ENCODE measurements around the gene CAMK1D. TPM values are rescaled to one million over a fixed set of nuclear protein-coding genes. Genes with fewer than 3 reads are reported as not detected.

CAMK1D gene
- total and polyA plus RNA-seq, 2 of the 8 experiments (the other 6 are each of a cell fraction or from before 2014, with no cell fraction given), result 3.5 to 10.6 TPM

- peak in 1 of 2 experiments; percentile 22 for DNase-seq (ENCODE audit: low read depth in 1 of 2, low spot score in 2 of 2)
- Histone ChIP-seq H3K4me2 (ENCODE audit: insufficient read depth in 1 of 2, low read depth in 2 of 2, low read length in 2 of 2) (no peak overlapping the region), H3K27ac (ENCODE audit: low read depth, low read length) (no peak overlapping the region), H3K36me3 (ENCODE audit: control insufficient read depth in 2 of 4, insufficient read depth in 4 of 4, low read length in 3 of 4) (no peaks in the 10 kb centered on the region), H3K9me3 (ENCODE audit: insufficient read depth in 2 of 2, low read depth in 1 of 2, low read length in 1 of 2) (no peaks in the 10 kb centered on the region), H3K18ac (ENCODE audit: extremely low read depth, low read length) (no peak overlapping the region), H3K14ac (ENCODE audit: insufficient read length) (no peak overlapping the region), H3K23ac (ENCODE audit: insufficient read length) (no peak overlapping the region), H3K4me3 (ENCODE audit: extremely low read depth in 1 of 4, insufficient read depth in 2 of 4, low read depth in 3 of 4, low read length in 4 of 4) (no peak overlapping the region), H4K20me1 (replicated peaks in 1 of 2; ENCODE audit: control insufficient read depth in 1 of 2, insufficient read depth in 2 of 2, low read length in 2 of 2) (no peaks in the 10 kb centered on the region), H3K23me2 (ENCODE audit: low read depth, low read length) (no peaks in the 10 kb centered on the region), H4K8ac (ENCODE audit: extremely low read depth, insufficient read depth, low read length) (no peak overlapping the region), H2BK120ac (replicated peaks; ENCODE audit: low read depth, low read length) (no peak overlapping the region), H3K79me1 (ENCODE audit: low read depth, low read length) (no peaks in the 10 kb centered on the region), H3K56ac (replicated peaks; ENCODE audit: insufficient read length, low read depth, low read length) (no peak overlapping the region), H2BK5ac (ENCODE audit: low read depth, low read length) (no peak overlapping the region), H3K79me2 (ENCODE audit: control insufficient read depth in 1 of 2, insufficient read depth in 2 of 2, low read length in 2 of 2) (no peaks in the 10 kb centered on the region), H2AFZ (ENCODE audit: low read length) (no peak overlapping the region), H3K4ac (replicated peaks; ENCODE audit: insufficient read length, low read depth, low read length) (no peak overlapping the region), H2BK12ac (ENCODE audit: low read depth, low read length) (no peak overlapping the region), H3K9ac (replicated peaks in 1 of 4; ENCODE audit: extremely low read depth in 1 of 4, low read depth in 3 of 4, low read length in 3 of 4) (no peak overlapping the region), H2AK5ac (ENCODE audit: low read depth, low read length) (no peak overlapping the region), H4K91ac (replicated peaks; ENCODE audit: insufficient read length, low read length) (no peak overlapping the region), H3K27me3 (replicated peaks in 1 of 4; ENCODE audit: control insufficient read depth in 3 of 4, extremely low read depth in 1 of 4, insufficient read depth in 3 of 4, low read length in 3 of 4) (no peaks in the 10 kb centered on the region), H4K5ac (ENCODE audit: insufficient read length, low read depth, low read length) (no peak overlapping the region), H2BK20ac (ENCODE audit: low read length) (no peak overlapping the region), H3K4me1 (replicated peaks in 1 of 4; ENCODE audit: control insufficient read depth in 3 of 4, insufficient read depth in 4 of 4, low read length in 3 of 4) (no peaks in the 10 kb centered on the region), H2BK15ac (ENCODE audit: low read length) (no peak overlapping the region)
- ChIA-PET POLR2A (ENCODE audit: partially characterized antibody) (no interaction called here), CTCF (ENCODE audit: partially characterized antibody) (interaction anchor here (1.0 kb wide), 1 partner anchor 45 kb away, joined by 3 read pairs; no protein-coding TSS in a partner anchor)
- no peak for FAIRE-seq
- WGBS, 2 experiments (ENCODE audit: extremely low coverage in 1 of 2, insufficient coverage in 1 of 2, insufficient read length in 1 of 2, insufficient replicate concordance in 2 of 2, low coverage in 1 of 2, low lambda C conversion rate in 2 of 2, missing lambda C conversion rate in 1 of 2), result 88% methylated on average over 9 of the region's 9 CpGs; no CpG with 5 or more reads in 1 of the 2 experiments
- TF ChIP-seq SP4 (IDR thresholded peaks at IDR 0.05; ENCODE audit: low read length), result no peak
- TF ChIP-seq SIX5 (IDR thresholded peaks at IDR 0.05; ENCODE audit: low read depth, low read length), result no peak
- no peak for TF ChIP-seq SRF (IDR thresholded peaks at IDR 0.05; ENCODE audit: low read depth, low read length)
- no peak for TF ChIP-seq NRF1 (IDR thresholded peaks at IDR 0.05; ENCODE audit: low read depth, low read length)
- TF ChIP-seq EGR1 (IDR thresholded peaks at IDR 0.05; ENCODE audit: borderline replicate concordance, low read depth, low read length), result no peak
- no peak for TF ChIP-seq TAF1 (IDR thresholded peaks at IDR 0.05; ENCODE audit: low read depth, low read length)
- TF ChIP-seq KDM1A (IDR thresholded peaks at IDR 0.05; ENCODE audit: borderline replicate concordance, low read length), result no peak
Measured at GRCh38 chr10:12529976-12530375, 180.6 kb downstream of the CAMK1D start.

All from H1 (cell line).